ENCODE results near the gene LCT. TPM values are rescaled to one million over a fixed set of nuclear protein-coding genes. Genes with fewer than 3 reads are reported as not detected.

The LCT gene
- polyA plus RNA-seq, 1 experiment = not detected

DNA sequence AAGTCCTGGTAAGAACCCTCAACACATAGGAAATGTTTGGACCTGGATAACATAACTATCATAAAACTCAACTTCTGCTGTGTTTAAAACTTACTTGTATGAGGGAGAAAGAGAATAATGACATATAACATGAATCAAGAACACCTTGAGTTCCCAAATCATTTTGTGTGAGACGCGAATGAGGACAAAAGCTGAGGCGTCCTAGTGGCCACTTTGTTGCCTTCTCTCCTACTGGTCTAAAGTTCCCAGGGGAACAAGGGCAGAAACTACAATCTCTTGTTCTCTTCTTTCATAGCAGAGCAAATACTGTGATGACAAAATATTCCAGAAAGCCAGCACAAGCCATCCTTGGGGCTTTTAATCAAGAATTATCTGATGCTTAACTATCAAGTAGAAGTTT lies 8.3 kb upstream of the LCT start:
- ChIA-PET CTCF (interaction anchor here (1.8 kb wide), 1 partner anchor 48 kb away, joined by 4 read pairs; no protein-coding TSS in a partner anchor), POLR2A (no interaction called here)
- Histone ChIP-seq H3K27ac (ENCODE audit: low read depth, low read length) (no peak overlapping the region), H3K4me3 (ENCODE audit: low read depth, low read length) (no peak overlapping the region), H3K27me3 (ENCODE audit: control insufficient read depth, insufficient read depth, low read length) (no peaks in the 10 kb centered on the region), H3K9me3 (ENCODE audit: control insufficient read depth, insufficient read depth, low read length) (no peaks in the 10 kb centered on the region)
- DNase-seq (ENCODE audit: low read depth, low spot score) = no peak
- TF ChIP-seq, protein P1, sequence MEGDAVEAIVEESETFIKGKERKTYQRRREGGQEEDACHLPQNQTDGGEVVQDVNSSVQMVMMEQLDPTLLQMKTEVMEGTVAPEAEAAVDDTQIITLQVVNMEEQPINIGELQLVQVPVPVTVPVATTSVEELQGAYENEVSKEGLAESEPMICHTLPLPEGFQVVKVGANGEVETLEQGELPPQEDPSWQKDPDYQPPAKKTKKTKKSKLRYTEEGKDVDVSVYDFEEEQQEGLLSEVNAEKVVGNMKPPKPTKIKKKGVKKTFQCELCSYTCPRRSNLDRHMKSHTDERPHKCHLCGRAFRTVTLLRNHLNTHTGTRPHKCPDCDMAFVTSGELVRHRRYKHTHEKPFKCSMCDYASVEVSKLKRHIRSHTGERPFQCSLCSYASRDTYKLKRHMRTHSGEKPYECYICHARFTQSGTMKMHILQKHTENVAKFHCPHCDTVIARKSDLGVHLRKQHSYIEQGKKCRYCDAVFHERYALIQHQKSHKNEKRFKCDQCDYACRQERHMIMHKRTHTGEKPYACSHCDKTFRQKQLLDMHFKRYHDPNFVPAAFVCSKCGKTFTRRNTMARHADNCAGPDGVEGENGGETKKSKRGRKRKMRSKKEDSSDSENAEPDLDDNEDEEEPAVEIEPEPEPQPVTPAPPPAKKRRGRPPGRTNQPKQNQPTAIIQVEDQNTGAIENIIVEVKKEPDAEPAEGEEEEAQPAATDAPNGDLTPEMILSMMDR (IDR thresholded peaks at IDR 0.05; ENCODE audit: low read depth, low read length) = no peak

DNA sequence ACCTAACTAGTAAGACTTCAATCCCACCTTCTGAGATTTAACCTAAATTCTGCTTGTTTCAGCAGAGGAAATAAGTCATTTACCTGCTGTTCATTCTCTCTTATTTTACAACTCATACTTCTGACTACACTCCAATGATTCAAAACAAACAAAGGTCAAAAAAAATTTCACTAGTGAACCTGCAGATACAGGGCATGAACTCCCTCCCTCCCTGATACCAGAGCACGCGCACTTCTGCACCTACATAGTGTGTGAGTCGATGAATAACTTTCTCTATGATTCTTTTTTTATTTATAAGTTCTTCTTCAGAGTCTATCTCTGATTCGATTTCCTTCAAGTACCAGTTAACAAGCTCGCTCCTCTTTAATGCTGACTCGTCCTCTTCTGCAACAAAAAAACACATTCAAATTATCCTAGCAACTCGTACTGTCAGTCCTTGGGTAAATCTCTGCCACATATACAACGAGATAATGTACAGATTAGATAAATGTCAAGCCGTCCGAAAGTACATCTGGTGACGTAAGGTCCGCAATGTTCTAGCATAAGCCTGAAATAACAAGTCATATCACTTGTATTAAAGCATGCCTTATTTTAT lies 7.4 kb upstream of the LCT start:
- CTCF ChIA-PET = interaction anchor here (1.8 kb wide), 1 partner anchor 47 kb away, joined by 4 read pairs; no protein-coding TSS in a partner anchor
- POLR2A ChIA-PET = no interaction called here
- TF ChIP-seq, protein P1 (IDR thresholded peaks at IDR 0.05; ENCODE audit: low read depth, low read length) = no peak
- Histone ChIP-seq H3K27me3 (ENCODE audit: control insufficient read depth, insufficient read depth, low read length) (no peaks in the 10 kb centered on the region), H3K4me3 (ENCODE audit: low read depth, low read length) (no peak overlapping the region), H3K9me3 (ENCODE audit: control insufficient read depth, insufficient read depth, low read length) (no peaks in the 10 kb centered on the region), H3K27ac (ENCODE audit: low read depth, low read length) (no peak overlapping the region)
- DNase-seq (ENCODE audit: low read depth, low spot score) = no peak

DNA sequence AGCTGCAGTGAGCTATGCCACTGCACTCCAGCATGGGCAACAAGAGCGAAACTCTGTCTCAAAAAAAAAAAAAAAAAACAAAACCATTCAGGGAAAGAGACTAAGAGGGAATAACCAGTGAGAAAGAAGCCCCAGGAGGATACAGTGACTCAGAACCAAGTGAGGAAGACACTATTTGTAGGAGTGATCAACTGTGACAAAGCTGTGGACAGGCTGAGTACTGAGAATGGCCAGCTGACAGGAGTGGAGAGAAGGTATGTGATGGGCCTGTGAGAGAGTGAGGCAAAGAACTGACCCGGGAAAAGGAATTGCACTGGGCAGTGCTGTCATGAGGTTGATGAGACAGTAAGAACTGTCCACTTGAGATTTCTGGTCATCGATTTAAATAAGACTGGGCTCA lies 6.7 kb upstream of the LCT start:
- TF ChIP-seq, protein P1 (IDR thresholded peaks at IDR 0.05; ENCODE audit: low read depth, low read length) = no peak
- CTCF ChIA-PET = no interaction called here
- H3K4me3 ChIP-seq (ENCODE audit: low read depth, low read length) = no peak overlapping the region
- no peaks in the 10 kb centered on the region for H3K27me3 ChIP-seq (ENCODE audit: control insufficient read depth, insufficient read depth, low read length)
- H3K27ac ChIP-seq (ENCODE audit: low read depth, low read length) = no peak overlapping the region
- H3K9me3 ChIP-seq (ENCODE audit: control insufficient read depth, insufficient read depth, low read length) = no peaks in the 10 kb centered on the region
- no peak for DNase-seq (ENCODE audit: low read depth, low spot score)
- POLR2A ChIA-PET = no interaction called here

DNA sequence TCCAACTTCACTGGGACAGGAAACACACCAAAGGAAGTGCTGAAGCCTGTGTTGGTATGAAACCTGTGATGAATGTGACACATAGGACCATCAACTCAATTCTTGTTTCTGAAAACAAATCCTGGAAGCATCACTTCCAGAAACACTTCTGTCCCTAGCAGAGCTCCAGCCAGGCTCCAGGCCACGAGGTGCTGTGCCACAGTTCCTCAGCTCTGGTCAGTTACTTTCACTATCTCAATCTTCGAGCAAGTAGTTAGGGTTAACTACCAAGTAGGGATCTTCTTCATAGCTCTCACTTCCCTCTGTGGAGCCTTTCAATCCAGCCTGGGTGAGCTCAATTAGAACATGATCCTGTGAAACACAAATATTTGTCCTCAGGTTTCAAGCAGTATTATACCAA lies 3.6 kb upstream of the LCT start:
- no peak for DNase-seq (ENCODE audit: low read depth, low spot score)
- H3K27ac ChIP-seq (ENCODE audit: low read depth, low read length) = no peak overlapping the region
- H3K4me3 ChIP-seq (ENCODE audit: low read depth, low read length) = no peak overlapping the region
- no peaks in the 10 kb centered on the region for H3K9me3 ChIP-seq (ENCODE audit: control insufficient read depth, insufficient read depth, low read length)
- ChIA-PET CTCF (interaction anchor here (3.0 kb wide), 1 partner anchor 43 kb away, joined by 20 read pairs; no protein-coding TSS in a partner anchor), POLR2A (no interaction called here)
- no peaks in the 10 kb centered on the region for H3K27me3 ChIP-seq (ENCODE audit: control insufficient read depth, insufficient read depth, low read length)
- TF ChIP-seq, protein P1 (IDR thresholded peaks at IDR 0.05; ENCODE audit: low read depth, low read length) = no peak

DNA sequence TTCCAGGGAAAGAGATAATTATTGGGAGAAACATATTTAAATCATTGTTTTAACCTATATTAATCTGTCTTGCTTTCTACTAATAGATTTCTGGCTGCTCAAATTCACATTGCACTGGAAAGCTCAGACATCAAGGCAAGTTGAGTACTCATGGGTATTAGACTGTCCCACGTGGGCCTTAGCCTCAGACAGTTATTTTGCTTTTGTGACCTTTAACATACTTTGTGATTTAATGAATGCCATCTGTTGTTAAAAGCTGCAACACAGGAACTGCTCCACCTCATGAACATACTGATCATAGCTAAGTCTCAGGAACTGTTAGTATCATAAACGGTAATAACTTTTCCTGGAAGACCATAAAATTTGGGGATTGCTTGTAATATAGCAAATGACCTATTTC lies 2.7 kb upstream of the LCT start:
- no peak overlapping the region for H3K27ac ChIP-seq (ENCODE audit: low read depth, low read length)
- ChIA-PET CTCF (interaction anchor here (0.6 to 3.0 kb wide), 2 partner anchors 42 to 836 kb away, joined by 3 to 20 read pairs; no protein-coding TSS in a partner anchor), POLR2A (interaction anchor here (0.6 kb wide), 1 partner anchor 26 kb away, joined by 3 read pairs; no protein-coding TSS in a partner anchor)
- no peaks in the 10 kb centered on the region for H3K27me3 ChIP-seq (ENCODE audit: control insufficient read depth, insufficient read depth, low read length)
- H3K9me3 ChIP-seq (ENCODE audit: control insufficient read depth, insufficient read depth, low read length) = no peaks in the 10 kb centered on the region
- peak; percentile 59 for DNase-seq (ENCODE audit: low read depth, low spot score)
- TF ChIP-seq, protein P1 (IDR thresholded peaks at IDR 0.05; ENCODE audit: low read depth, low read length) = no peak
- H3K4me3 ChIP-seq (ENCODE audit: low read depth, low read length) = no peak overlapping the region

Measured in AG04450 (cell line).